T-helper 1 cell treated with Interleukin-12 subunit alpha and Interleukin-12 subunit beta and Interleukin-4 antibody, amounts not matched to agents 30 μg/mL and 1 μg/mL, for 36 hours (primary cell): ENCODE measurements around the gene PLAC8L1.

Experiments
- H3K27ac Mint-ChIP-seq: one replicate; pipeline ENCODE4 v1.8.0; 2021; ENCODE audit warnings: mild to moderate bottlenecking, mixed read lengths
- H3K27me3 Mint-ChIP-seq: one replicate; pipeline ENCODE4 v1.8.0; 2021; ENCODE audit warnings: low read depth, mixed read lengths
- H3K36me3 Mint-ChIP-seq: one replicate; pipeline ENCODE4 v1.8.0; 2021; ENCODE audit warnings: low read depth, mixed read lengths
- H3K4me1 Mint-ChIP-seq: one replicate; pipeline ENCODE4 v1.8.0; 2021; ENCODE audit warnings: low read depth, mixed read lengths
- H3K4me3 Mint-ChIP-seq: one replicate; pipeline ENCODE4 v1.8.0; 2021; ENCODE audit warnings: mild to moderate bottlenecking, moderate library complexity, mixed read lengths
- H3K9me3 Mint-ChIP-seq: one replicate; pipeline ENCODE4 v1.8.0; 2021; ENCODE audit warnings: mixed read lengths

Gene PLAC8L1

GRCh38 chr5:146043722-146044121 is 61.7 kb downstream of the PLAC8L1 start:
- H3K36me3 Mint-ChIP-seq = no peaks in the 10 kb centered on the region
- H3K4me1 Mint-ChIP-seq = peaks cover 5% of the 10 kb centered on the region
- no peak overlapping the region for H3K27ac Mint-ChIP-seq
- H3K4me3 Mint-ChIP-seq = no peak overlapping the region
- peaks cover 8% of the 10 kb centered on the region for H3K27me3 Mint-ChIP-seq
- H3K9me3 Mint-ChIP-seq = no peaks in the 10 kb centered on the region

- no peak overlapping the region for H3K4me3 Mint-ChIP-seq
Measured at GRCh38 chr5:146042628-146043279, 62.6 kb downstream of the PLAC8L1 start.

GRCh38 chr5:146041180-146041789 is 64.1 kb downstream of the PLAC8L1 start:
- Mint-ChIP-seq H3K27me3 (peaks cover 19% of the 10 kb centered on the region), H3K4me1 (peaks cover 5% of the 10 kb centered on the region), H3K4me3 (no peak overlapping the region), H3K36me3 (no peaks in the 10 kb centered on the region), H3K9me3 (no peaks in the 10 kb centered on the region), H3K27ac (no peak overlapping the region)

More at GRCh38 chr5:146042628-146043279, 62.6 kb downstream of the PLAC8L1 start:
- H3K27ac Mint-ChIP-seq = no peak overlapping the region
- H3K9me3 Mint-ChIP-seq = no peaks in the 10 kb centered on the region
- H3K36me3 Mint-ChIP-seq = no peaks in the 10 kb centered on the region
- peaks cover 5% of the 10 kb centered on the region for H3K4me1 Mint-ChIP-seq
- H3K27me3 Mint-ChIP-seq = peaks cover 11% of the 10 kb centered on the region

GRCh38 chr5:146040527-146040926 is 64.8 kb downstream of the PLAC8L1 start:
- no peaks in the 10 kb centered on the region for H3K36me3 Mint-ChIP-seq
- H3K4me1 Mint-ChIP-seq = peaks cover 5% of the 10 kb centered on the region
- H3K27me3 Mint-ChIP-seq = peaks cover 19% of the 10 kb centered on the region
- no peak overlapping the region for H3K4me3 Mint-ChIP-seq
- H3K9me3 Mint-ChIP-seq = no peaks in the 10 kb centered on the region
- no peak overlapping the region for H3K27ac Mint-ChIP-seq

- no peak overlapping the region for H3K4me3 Mint-ChIP-seq
- peaks cover 5% of the 10 kb centered on the region for H3K4me1 Mint-ChIP-seq
- H3K27ac Mint-ChIP-seq = no peak overlapping the region
- no peaks in the 10 kb centered on the region for H3K36me3 Mint-ChIP-seq
- H3K9me3 Mint-ChIP-seq = no peaks in the 10 kb centered on the region
- H3K27me3 Mint-ChIP-seq = peaks cover 19% of the 10 kb centered on the region
Measured at GRCh38 chr5:146039420-146039819, 66.0 kb downstream of the PLAC8L1 start.

GRCh38 chr5:146034605-146035004 is 70.8 kb downstream of the PLAC8L1 start:
- H3K4me3 Mint-ChIP-seq = no peak overlapping the region
- no peaks in the 10 kb centered on the region for H3K4me1 Mint-ChIP-seq
- H3K27ac Mint-ChIP-seq = no peak overlapping the region
- peaks cover 20% of the 10 kb centered on the region for H3K27me3 Mint-ChIP-seq
- H3K9me3 Mint-ChIP-seq = no peaks in the 10 kb centered on the region
- H3K36me3 Mint-ChIP-seq = no peaks in the 10 kb centered on the region
